Fibroblast of skin of back (primary cell): ENCODE measurements around the gene FBXL19.

Experiments used
- DNase-seq: peaks from one replicate; pipeline ENCODE4 v3.0.0-alpha.2; 2013

FBXL19 gene

GRCh38 chr16:30967795-30968194 is 44.4 kb downstream of the FBXL19 start:
- DNase-seq, result no peak

- DNase-seq, result no peak
These were observed 46.0 kb downstream of the FBXL19 start for GRCh38 chr16:30969246-30969842.

GRCh38 chr16:30971298-30971697 is 47.9 kb downstream of the FBXL19 start:
- no peak for DNase-seq

DNA sequence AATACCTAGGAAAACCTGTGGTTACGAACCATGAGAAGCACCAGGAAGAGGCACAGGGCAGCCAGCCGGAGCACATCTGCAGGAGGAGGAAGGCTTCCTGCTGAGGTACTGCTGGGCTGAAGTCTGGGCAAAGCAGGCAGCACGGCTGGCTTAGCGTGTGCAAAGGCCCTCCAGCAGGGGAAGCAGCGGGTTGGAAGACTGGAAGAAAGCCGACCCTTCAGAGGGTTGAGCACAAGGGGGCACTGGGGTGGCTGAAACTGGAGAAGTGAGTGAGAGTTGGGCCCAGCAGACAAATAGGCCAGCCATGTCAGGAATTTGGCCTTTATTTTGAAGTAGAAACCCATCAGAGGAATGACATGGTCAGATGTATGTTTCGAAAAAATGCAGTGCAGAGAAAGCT is 49.5 kb downstream of the FBXL19 start:
- DNase-seq, result no peak

DNA sequence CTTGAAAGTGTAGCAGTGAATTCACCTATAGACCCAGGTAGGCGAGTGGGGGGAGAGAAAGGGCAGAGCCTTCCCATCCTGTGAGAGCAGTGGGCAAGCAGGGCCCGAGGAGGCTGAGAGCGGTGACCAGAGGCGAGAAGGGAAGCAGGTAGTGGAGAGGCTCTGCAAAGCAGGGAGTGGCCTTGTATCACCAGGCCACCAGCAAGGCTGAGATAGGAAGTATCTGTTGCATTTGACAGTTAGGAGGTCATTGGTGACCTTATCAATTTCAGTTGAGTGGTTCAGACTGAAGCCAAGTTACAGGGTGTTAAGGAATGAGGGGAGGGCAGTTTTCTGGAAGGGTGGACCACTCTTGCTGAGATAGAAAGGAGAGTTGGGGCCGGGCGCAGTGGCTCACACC is 51.0 kb downstream of the FBXL19 start:
- DNase-seq, result no peak

- DNase-seq, result no peak
These were observed 53.1 kb downstream of the FBXL19 start for GRCh38 chr16:30976486-30976885.

DNA sequence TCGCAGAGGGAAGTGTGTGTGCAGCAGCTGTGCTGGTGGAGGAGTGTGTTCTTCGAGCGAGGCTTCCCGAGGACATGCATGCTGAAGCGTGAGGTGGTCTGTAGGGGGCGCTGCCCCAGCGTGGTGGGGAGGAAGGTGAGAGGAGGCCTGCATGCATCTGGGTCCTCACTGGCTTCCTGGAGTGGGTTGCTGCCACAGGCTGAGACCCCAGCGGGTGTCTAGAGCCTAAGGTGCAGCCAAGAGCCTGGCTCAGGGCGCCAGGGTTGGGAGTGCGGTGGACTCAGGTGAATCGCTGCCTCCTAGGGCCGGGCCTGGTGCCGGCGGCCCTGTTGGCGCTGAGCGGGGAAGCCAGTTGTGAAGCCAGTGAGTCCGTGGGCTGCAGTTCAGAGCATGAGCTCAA is 54.1 kb downstream of the FBXL19 start:
- DNase-seq, result no peak

- no peak for DNase-seq
These were observed 56.0 kb downstream of the FBXL19 start for GRCh38 chr16:30979170-30980022.

- no peak for DNase-seq
These were observed 56.6 kb downstream of the FBXL19 start for GRCh38 chr16:30980023-30980371.

GRCh38 chr16:30980434-30980833 is 57.1 kb downstream of the FBXL19 start:
- no peak for DNase-seq

DNA sequence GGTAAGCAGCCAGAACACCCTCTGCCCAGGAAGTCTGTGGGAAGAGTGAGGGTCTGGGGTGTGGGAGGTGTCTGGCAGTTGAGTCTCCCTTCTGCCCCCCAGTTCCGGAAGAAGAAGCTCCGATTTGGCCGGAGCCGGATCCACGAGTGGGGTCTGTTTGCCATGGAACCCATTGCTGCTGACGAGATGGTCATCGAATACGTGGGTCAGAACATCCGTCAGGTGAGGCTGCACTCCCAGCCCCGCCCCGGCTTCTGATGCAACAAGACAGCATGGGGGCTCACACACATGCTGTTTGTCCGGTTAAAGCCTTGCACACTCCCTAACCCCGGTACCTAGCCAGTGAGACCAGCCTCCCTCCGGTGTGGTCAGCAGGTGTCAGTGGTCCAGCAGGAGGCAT is 57.6 kb downstream of the FBXL19 start:
- DNase-seq, result no peak

GRCh38 chr16:30982548-30983288 is 59.3 kb downstream of the FBXL19 start:
- peak; percentile 32 for DNase-seq

GRCh38 chr16:30983289-30983889 is 60.0 kb downstream of the FBXL19 start:
- DNase-seq, result no peak

GRCh38 chr16:30983898-30984610 is 60.7 kb downstream of the FBXL19 start:
- no peak for DNase-seq

GRCh38 chr16:30984669-30985400 is 61.5 kb downstream of the FBXL19 start, which contains the start of gene HSD3B7:
HSD3B7 (plus strand) TSS chr16:30985207; CDS start chr16:30985659, 452 bp downstream.
- peak; percentile 72 for DNase-seq

DNA sequence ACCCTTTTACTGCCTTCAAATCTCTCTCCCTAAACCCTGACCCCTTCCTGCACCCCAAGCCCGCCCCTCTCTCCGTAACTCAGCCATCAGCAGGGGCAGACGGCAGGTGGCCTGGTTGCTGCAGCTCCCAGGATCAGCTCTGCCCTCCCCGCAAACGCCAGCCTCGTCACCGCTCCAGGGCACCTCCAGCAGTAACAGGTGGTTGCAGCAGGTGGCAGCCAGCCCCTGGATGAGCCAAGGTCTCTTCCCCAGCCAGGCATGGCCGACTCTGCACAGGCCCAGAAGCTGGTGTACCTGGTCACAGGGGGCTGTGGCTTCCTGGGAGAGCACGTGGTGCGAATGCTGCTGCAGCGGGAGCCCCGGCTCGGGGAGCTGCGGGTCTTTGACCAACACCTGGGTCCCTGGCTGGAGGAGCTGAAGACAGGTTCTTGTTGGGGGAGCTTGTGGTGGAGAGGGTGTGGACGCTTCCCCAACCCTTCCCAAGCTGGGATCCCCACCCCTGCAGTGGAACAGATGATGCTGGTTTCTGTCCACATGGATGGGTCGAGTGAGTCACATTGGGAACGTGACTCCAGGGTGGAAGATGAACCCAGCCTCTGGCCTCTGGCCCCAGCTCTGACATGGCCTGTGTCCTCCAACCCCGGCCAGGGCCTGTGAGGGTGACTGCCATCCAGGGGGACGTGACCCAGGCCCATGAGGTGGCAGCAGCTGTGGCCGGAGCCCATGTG is 62.2 kb downstream of the FBXL19 start:
- DNase-seq, result no peak

DNA sequence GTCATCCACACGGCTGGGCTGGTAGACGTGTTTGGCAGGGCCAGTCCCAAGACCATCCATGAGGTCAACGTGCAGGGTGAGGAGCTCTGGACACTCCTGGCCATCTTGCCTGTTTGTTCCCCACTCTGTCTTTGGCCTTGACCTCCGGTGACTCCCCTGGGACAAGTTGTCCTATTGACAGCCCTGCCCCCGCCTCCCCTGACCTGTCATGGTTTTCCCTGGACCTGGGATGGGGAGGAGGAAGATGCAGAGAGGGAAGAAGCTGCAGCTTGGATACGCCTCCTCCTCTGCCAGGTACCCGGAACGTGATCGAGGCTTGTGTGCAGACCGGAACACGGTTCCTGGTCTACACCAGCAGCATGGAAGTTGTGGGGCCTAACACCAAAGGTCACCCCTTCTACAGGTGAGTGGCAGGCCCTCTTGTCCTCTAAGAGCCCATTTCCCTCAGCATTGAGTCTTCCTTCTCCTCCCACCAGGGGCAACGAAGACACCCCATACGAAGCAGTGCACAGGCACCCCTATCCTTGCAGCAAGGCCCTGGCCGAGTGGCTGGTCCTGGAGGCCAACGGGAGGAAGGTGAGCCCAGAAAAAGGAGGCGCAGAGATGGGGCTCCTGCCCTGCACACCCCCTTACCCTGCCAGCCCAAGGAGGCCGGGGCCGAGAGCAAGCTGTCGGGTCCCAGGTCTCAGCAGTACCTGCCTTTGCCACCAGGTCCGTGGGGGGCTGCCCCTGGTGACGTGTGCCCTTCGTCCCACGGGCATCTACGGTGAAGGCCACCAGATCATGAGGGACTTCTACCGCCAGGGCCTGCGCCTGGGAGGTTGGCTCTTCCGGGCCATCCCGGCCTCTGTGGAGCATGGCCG is 63.0 kb downstream of the FBXL19 start:
- no peak for DNase-seq

DNA sequence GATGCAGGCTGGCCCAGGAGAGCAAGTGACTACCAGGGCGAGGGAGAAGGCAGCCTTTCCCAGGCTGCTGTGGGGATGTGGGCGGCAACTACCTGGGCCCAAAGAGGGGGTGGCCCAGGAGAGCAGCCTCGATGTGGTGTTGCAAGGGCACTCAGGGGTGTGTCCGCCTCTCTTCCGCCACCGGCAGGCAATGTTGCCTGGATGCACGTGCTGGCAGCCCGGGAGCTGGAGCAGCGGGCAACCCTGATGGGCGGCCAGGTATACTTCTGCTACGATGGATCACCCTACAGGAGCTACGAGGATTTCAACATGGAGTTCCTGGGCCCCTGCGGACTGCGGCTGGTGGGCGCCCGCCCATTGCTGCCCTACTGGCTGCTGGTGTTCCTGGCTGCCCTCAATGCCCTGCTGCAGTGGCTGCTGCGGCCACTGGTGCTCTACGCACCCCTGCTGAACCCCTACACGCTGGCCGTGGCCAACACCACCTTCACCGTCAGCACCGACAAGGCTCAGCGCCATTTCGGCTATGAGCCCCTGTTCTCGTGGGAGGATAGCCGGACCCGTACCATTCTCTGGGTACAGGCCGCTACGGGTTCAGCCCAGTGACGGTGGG is 64.3 kb downstream of the FBXL19 start:
- no peak for DNase-seq

DNA sequence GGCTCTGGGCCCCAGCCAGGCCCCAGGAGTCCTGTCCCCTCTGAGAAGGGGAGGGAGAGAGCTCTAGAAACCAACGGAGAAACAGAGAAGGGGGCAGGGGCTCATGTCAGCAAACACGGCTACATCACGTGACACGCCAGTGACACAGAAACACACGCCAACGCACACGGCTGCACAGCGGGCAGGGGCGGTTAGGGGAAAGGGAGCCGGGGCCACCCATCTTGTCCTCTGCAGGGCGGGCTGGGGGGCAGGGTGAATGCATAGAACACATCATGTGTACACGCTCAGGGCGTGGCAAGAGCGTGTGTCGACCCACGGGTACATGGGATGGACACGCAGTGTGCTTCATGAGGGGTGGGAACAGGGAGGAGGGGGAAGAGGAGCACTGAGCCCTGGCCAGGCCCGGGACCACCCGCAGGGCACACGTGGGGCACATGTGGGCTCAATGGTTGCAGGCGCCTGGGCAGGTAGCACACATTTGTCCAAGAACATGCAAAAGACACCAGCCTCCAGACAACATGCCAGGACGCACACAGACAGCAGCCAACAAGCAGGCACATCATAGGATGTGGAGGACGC is 66.2 kb downstream of the FBXL19 start:
- no peak for DNase-seq
